Stimulated activated CD4-positive, alpha-beta T cell treated with anti-CD3 and anti-CD28 coated beads, Interleukin-1b, Interleukin-23, amount 100 ng/mL, for 48 hours (primary cell): ENCODE results near the gene ZNF730.
"Not testable (repeated sequence)": the region's sequence is repeated elsewhere in the genome, so short reads cannot be mapped to it uniquely, and the experiment has no call there.

Experiments used
- DNase-seq: peaks from one replicate; pipeline ENCODE4 v3.0.0-alpha.2; 2020

The ZNF730 gene

DNA sequence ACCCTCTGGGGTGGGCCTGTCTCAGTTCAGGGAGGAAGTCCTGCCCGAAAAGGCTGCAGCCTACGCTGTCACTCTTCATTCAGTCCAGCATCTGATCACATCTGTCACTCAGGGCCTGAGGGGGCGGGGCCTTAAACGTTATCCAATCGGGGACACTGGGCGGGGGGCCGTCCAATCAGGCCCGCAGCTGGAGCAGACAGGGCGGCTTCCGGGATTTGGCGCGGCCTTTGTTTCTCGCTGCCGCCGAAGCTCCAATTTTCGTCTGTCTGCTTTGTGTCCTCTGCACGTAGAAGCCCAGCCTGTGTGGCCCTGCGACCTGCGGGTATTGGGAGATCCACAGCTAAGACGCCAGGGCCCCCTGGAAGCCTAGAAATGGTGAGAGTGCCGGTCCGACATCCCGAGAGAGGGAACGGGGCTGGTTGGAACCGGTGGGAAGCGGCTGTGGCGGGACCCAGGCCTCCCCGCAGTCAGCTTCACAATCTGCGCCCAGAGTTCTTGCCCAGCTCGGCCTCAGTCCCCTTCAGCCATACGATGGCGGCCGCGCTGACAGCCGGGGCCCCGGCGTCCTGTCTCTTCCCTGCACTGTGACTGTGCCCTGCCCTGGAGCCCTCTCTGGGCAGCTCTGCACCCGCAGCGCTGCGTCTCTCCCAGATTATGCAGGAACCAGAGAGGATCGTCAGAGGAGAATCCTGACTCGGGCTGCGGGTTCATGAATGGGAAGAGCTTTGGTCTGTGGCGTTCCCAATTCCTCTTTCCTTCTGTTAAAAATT, at the start of gene ZNF730:
TSS of gene ZNF730 (plus strand) at position 224 of the 770 bp plus-strand sequence. CDS start at position 373, 149 bp downstream.
- peak; percentile 58 for DNase-seq

DNA sequence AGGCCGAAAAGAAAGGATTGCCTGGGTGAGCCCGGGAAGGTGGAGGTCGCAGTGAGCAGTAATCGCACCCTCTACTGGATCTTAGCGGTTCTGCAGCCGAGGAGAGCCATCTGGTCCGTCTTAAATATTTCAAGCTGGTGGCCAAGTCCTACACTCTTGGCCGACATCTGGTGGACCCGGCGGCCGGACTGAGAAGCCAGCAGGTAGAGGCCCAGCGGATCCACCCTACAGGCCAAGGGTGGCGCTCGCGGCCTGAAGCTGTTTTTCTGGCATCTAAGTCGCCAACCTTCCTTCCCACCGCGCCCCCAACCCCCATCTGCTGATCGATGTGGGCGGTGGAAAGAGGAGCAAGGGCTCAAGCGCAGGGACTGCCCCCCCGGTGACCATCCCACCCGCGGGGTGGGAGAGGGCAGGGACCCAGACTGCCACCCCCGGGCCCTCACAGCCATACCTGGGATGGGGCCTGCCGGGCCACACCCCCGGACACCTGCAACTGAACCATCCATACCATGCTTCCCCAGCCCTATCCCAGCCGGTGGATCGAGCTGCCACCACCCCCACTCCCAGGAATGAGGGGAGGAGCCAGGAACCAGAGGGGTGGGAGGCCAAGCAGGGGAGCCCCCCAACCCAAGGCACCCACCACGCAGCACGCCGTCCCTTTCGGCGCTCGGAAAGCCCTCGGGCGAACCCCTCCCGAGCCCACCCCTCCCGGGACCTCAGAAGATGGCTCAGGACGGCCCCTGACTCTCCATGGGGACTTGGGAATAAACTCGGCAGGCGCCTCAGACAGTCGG, 46.3 kb upstream of the ZNF730 start:
- peak; percentile 6 for DNase-seq

- no peak for DNase-seq
These were observed 45.7 kb upstream of the ZNF730 start for GRCh38 chr19:23071147-23071511.

DNA sequence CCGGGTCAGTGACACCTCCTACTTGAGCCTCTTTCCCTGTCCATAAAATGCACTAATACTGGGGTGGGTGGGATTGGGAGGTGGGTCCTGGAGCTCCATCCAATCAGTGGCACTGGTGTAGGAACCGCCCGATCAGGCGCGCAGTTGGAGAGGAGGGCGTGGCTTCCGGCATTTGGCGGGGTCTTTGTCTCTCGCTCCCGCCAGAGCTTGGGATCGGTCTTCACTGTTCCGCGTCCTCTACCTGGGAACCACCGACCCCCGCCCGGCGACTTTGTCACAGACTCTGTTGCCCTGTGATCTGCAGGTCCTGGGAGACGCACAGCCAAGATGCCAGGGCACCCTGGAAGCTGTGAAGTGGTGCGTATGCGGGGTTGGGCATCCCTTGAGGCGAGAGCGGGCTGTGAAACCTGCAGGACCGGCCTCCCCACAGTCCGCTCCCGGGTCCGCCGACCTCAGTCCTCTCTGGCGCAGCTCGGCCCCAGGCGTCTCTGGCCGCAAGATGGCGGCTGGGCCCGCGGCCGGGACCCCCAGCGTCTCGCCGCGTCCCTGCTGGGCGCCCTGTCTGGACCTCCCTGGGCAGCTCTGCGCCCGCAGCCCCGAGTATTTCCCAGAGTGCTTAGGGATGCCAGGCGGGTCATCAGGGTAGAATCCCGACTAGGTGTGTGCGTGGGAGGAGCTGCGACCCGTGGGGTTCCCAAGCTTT, 41.6 kb upstream of the ZNF730 start:
- DNase-seq = no peak

DNA sequence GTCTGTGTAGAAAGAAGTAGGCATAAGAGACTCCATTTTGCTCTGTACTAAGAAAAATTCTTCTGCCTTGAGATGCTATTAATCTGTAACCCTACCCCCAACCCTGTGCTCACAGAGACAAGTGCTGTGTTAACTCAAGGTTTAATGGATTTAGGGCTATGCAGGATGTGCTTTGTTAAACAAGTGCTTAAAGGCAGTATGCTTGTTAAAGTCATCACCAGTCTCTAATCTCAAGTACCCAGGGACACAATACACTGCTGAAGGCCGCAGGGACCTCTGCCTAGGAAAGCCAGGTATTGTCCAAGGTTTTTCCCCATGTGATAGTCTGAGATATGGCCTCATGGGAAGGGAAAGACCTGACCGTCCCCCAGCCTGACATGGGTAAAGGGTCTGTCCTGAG, 39.0 kb upstream of the ZNF730 start:
- DNase-seq = not testable (repeated sequence)

GRCh38 chr19:23093832-23094231, 23.0 kb upstream of the ZNF730 start:
- no peak for DNase-seq

DNA sequence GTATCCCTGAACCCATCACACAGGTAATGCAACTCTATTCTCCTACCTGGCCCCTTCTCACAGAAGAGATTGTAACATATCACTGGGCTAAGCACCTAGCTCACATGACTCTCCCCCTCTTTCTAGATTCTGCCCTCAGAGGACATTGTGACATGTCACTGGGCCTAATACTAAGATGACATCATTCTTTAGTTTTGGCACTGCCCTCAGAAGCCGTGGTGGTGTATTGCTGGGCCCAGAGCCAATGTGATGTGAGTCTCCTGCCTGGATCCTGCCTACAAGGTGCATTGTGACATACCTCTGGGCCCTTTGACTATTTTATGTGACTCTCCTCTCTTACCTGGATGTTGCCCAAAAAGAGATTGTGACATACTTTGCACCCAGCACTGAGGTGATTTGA, 21.4 kb upstream of the ZNF730 start:
- no peak for DNase-seq

- no peak for DNase-seq
These were observed 18.5 kb upstream of the ZNF730 start for GRCh38 chr19:23098286-23098685.

- no peak for DNase-seq
These were observed 17.8 kb upstream of the ZNF730 start for GRCh38 chr19:23098988-23099387.

DNA sequence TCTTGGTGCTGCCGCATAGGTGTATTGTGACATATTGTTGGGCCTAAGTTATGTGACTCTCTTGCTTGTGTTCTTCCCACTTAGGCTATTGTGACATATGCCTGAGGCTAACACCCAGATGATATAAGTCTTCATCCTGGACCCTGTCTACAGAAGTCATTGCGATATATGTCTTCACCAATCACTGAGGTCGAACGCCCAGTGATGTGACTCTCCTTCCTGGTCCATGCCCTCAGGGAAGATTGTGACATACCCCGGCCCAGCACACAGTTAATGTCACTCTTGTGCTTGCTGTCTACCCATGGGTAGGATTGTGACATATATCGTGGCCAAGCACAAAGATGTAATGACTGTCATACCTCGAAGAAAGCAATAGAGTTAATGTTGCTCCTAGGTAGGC, 16.9 kb upstream of the ZNF730 start:
- DNase-seq = no peak

DNA sequence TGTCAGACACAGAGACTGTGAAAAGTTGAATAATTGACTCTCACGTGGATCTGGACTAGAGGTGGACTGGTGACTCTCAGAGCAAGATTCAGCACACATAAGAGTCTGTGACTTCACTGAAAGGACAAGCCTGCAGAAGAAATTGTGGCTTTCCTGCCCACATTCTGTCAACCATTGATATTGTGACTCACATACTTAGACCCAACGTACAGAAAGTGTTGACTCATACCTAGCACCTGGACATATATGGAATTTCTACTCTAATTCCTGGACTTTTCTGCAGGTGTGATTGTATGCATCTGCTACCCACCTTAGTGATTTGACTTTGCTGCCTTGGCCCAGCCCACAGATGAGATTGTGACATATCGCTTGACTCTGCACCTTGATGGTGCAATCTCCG, 15.6 kb upstream of the ZNF730 start:
- no peak for DNase-seq

DNA sequence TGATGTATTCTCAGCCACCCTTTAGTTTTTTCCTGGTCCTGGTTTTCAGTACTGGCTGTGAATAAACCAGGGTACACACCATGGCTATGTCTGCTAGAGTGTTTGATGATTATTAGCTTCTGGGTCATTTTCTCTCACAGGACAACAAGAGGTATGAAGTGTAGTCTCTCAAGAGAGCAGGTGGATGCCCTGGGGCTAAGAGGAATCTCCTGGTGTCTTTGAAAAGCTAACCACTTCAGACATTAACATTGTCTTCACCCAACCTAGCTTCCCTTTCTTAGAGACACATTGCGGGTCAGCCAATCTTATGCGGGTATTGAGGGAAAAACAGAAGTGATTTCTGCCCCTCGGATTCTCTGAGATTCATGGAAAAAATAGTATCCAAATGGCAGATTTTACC, 1.6 kb downstream of the ZNF730 start:
- no peak for DNase-seq

DNA sequence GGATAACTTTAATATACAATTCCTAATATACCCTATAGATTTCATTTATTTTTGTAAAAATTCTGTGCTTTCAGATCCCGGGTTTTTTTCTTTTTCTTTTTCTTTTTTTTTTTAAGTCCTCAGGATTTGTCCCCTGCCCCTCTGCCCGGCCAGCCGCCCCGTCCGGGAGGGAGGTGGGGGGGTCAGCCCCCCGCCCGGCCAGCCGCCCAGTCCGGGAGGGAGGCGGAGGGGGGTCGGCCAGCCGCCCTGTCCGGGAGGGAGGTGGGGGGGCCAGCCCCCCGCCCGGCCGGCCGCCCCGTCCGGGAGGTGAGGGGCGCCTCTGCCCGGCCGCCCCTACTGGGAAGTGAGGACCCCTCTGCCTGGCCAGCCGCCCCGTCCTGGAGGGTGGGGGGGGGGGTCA, 17.4 kb downstream of the ZNF730 start:
- DNase-seq = not testable (repeated sequence)

- DNase-seq = no peak
These were observed 29.0 kb downstream of the ZNF730 start for GRCh38 chr19:23145617-23146415.

DNA sequence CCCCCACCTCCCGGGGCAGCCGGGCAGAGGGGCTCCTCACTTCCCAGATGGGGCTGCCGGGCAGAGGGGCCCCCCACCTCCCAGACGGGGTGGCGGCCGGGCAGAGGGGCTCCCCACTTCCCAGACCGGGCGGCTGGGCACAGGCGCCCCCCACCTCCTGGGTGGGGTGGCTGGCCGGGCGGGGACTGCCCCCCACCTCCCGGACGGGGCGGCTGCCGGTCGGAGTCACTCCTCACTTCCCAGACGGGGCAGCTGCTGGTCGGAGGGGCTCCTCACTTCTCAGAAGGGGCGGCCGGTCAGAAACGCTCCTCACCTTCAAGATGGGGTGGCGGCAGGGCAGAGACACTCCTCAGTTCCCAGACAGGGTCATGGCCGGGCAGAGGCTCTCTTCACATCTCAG, 43.9 kb downstream of the ZNF730 start:
- no peak for DNase-seq

- not testable (repeated sequence) for DNase-seq
These were observed 51.5 kb downstream of the ZNF730 start for GRCh38 chr19:23168286-23168685.

GRCh38 chr19:23183251-23183650, 66.4 kb downstream of the ZNF730 start:
- DNase-seq = no peak

DNA sequence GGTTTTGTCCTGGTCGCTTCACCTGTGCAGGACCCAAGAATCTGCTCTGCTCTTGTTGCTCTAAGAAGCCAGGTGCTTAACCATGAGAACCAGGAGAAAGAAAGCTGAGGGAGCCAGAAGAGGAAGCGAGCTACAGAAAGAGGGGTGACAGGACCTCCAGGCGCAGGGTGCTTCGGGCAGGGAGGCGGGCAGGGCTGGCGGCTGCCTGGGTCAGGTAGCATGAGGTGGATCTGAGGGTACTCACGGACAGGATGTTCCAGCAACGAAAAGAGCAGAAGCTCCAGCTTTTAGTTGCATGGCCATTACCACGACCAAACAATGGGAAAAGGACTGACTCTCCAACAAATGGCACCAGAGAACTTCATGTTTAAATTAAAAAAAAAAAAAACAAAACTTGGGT, 73.5 kb downstream of the ZNF730 start:
- no peak for DNase-seq
